Measurements from ENCODE around the gene ATP2B2. TPM values are rescaled to one million over a fixed set of nuclear protein-coding genes. Genes with fewer than 3 reads are reported as not detected.

The ATP2B2 gene
- total RNA-seq, 1 experiment from 2014 or later, result not detected

DNA sequence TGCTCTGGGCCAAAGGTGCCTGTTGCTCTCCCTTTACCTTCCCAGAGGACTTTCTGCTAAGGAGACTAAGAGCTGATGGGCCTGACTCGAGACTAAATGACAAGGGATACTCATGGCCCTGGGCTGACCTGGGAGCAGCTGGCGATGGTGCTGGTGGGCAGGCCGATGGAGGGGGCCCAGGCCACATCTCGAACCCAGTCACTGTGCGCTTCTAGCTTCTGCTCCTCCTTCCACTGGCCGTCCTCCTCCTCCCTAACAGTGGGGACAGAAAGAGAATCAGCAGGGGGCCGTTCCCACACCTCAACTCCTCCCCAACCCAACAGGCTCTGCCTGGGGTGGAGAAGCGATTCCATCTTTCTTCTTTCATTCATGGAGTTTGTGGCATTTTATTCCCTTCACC, 200.5 kb downstream of the ATP2B2 start:
- TF ChIP-seq, protein P1, sequence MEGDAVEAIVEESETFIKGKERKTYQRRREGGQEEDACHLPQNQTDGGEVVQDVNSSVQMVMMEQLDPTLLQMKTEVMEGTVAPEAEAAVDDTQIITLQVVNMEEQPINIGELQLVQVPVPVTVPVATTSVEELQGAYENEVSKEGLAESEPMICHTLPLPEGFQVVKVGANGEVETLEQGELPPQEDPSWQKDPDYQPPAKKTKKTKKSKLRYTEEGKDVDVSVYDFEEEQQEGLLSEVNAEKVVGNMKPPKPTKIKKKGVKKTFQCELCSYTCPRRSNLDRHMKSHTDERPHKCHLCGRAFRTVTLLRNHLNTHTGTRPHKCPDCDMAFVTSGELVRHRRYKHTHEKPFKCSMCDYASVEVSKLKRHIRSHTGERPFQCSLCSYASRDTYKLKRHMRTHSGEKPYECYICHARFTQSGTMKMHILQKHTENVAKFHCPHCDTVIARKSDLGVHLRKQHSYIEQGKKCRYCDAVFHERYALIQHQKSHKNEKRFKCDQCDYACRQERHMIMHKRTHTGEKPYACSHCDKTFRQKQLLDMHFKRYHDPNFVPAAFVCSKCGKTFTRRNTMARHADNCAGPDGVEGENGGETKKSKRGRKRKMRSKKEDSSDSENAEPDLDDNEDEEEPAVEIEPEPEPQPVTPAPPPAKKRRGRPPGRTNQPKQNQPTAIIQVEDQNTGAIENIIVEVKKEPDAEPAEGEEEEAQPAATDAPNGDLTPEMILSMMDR (IDR thresholded peaks at IDR 0.05; ENCODE audit: unreplicated experiment), result no peak
- Mint-ChIP-seq H3K27ac (ENCODE audit: unreplicated experiment) (no peak overlapping the region), H3K4me3 (ENCODE audit: low read depth, unreplicated experiment) (no peak overlapping the region), H3K9me3 (ENCODE audit: low read depth, unreplicated experiment) (no peaks in the 10 kb centered on the region), H3K4me1 (ENCODE audit: low read depth, unreplicated experiment) (peaks cover 8% of the 10 kb centered on the region), H3K36me3 (ENCODE audit: insufficient read depth, unreplicated experiment) (peaks cover 59% of the 10 kb centered on the region), H3K27me3 (ENCODE audit: unreplicated experiment) (no peaks in the 10 kb centered on the region)
- no peak for DNase-seq
- no TSS peak for BruUV-seq (replicated peaks)
- CTCF ChIA-PET, result interaction anchor here (1.2 kb wide), 1 partner anchor 22 kb away, joined by 7 read pairs; no protein-coding TSS in a partner anchor
- intact Hi-C loops (cut with micrococcal nuclease; ENCODE audit: unreplicated experiment), result no loop called here

GRCh38 chr3:10303785-10304184, 201.6 kb downstream of the ATP2B2 start:
- CTCF ChIA-PET, result interaction anchor here (1.2 kb wide), 1 partner anchor 21 kb away, joined by 7 read pairs; no protein-coding TSS in a partner anchor
- H3K4me1 Mint-ChIP-seq (ENCODE audit: low read depth, unreplicated experiment), result peaks cover 8% of the 10 kb centered on the region
- H3K9me3 Mint-ChIP-seq (ENCODE audit: low read depth, unreplicated experiment), result no peaks in the 10 kb centered on the region
- TF ChIP-seq, protein P1 (IDR thresholded peaks at IDR 0.05; ENCODE audit: unreplicated experiment), result no peak
- intact Hi-C loops (cut with micrococcal nuclease; ENCODE audit: unreplicated experiment), result no loop called here
- BruUV-seq (replicated peaks), result no TSS peak
- H3K27me3 Mint-ChIP-seq (ENCODE audit: unreplicated experiment), result no peaks in the 10 kb centered on the region
- DNase-seq, result no peak
- H3K27ac Mint-ChIP-seq (ENCODE audit: unreplicated experiment), result no peak overlapping the region
- H3K36me3 Mint-ChIP-seq (ENCODE audit: insufficient read depth, unreplicated experiment), result peaks cover 54% of the 10 kb centered on the region
- no peak overlapping the region for H3K4me3 Mint-ChIP-seq (ENCODE audit: low read depth, unreplicated experiment)

DNA sequence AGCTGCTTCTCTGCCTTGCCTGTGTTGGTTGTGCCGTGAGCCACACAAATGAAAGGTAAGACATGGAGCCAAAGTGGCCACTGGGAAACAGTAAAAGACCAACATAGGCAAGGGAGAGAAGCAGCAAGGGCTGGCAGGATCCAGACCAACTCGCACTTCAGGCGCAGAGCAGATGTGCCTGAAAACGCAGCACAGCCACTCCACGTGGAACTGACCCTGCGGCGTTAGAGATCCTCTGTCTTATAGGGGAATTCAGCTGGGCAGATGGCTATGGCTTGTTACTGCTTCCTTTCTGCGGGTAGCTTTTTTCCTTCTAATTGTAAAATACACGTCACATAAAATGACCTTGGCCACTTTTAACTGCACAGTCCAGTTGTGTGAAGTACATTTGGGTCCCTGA, 202.3 kb downstream of the ATP2B2 start:
- Mint-ChIP-seq H3K27ac (ENCODE audit: unreplicated experiment) (no peak overlapping the region), H3K4me1 (ENCODE audit: low read depth, unreplicated experiment) (peaks cover 8% of the 10 kb centered on the region), H3K4me3 (ENCODE audit: low read depth, unreplicated experiment) (no peak overlapping the region), H3K27me3 (ENCODE audit: unreplicated experiment) (no peaks in the 10 kb centered on the region), H3K9me3 (ENCODE audit: low read depth, unreplicated experiment) (no peaks in the 10 kb centered on the region), H3K36me3 (ENCODE audit: insufficient read depth, unreplicated experiment) (peaks cover 52% of the 10 kb centered on the region)
- CTCF ChIA-PET, result no interaction called here
- no peak for DNase-seq
- intact Hi-C loops (cut with micrococcal nuclease; ENCODE audit: unreplicated experiment), result no loop called here
- TF ChIP-seq, protein P1 (IDR thresholded peaks at IDR 0.05; ENCODE audit: unreplicated experiment), result no peak
- no TSS peak for BruUV-seq (replicated peaks)

- H3K27ac Mint-ChIP-seq (ENCODE audit: unreplicated experiment), result no peak overlapping the region
Observed at GRCh38 chr3:10300087-10300486, 205.3 kb downstream of the ATP2B2 start.

More at GRCh38 chr3:10300087-10300486, 205.3 kb downstream of the ATP2B2 start:
- TF ChIP-seq, protein P1 (IDR thresholded peaks at IDR 0.05; ENCODE audit: unreplicated experiment), result no peak
- Mint-ChIP-seq H3K9me3 (ENCODE audit: low read depth, unreplicated experiment) (no peaks in the 10 kb centered on the region), H3K4me1 (ENCODE audit: low read depth, unreplicated experiment) (no peaks in the 10 kb centered on the region), H3K36me3 (ENCODE audit: insufficient read depth, unreplicated experiment) (peaks cover 46% of the 10 kb centered on the region), H3K27me3 (ENCODE audit: unreplicated experiment) (no peaks in the 10 kb centered on the region), H3K4me3 (ENCODE audit: low read depth, unreplicated experiment) (no peak overlapping the region)
- no peak for DNase-seq
- no TSS peak for BruUV-seq (replicated peaks)
- intact Hi-C loops (cut with micrococcal nuclease; ENCODE audit: unreplicated experiment), result no loop called here
- CTCF ChIA-PET, result no interaction called here
